ENCODE results near the gene GSE1. TPM values are rescaled to one million over a fixed set of nuclear protein-coding genes. Genes with fewer than 3 reads are reported as not detected.

GSE1 gene
- total RNA-seq, 1 donor from 2014 or later, result 120 TPM

DNA sequence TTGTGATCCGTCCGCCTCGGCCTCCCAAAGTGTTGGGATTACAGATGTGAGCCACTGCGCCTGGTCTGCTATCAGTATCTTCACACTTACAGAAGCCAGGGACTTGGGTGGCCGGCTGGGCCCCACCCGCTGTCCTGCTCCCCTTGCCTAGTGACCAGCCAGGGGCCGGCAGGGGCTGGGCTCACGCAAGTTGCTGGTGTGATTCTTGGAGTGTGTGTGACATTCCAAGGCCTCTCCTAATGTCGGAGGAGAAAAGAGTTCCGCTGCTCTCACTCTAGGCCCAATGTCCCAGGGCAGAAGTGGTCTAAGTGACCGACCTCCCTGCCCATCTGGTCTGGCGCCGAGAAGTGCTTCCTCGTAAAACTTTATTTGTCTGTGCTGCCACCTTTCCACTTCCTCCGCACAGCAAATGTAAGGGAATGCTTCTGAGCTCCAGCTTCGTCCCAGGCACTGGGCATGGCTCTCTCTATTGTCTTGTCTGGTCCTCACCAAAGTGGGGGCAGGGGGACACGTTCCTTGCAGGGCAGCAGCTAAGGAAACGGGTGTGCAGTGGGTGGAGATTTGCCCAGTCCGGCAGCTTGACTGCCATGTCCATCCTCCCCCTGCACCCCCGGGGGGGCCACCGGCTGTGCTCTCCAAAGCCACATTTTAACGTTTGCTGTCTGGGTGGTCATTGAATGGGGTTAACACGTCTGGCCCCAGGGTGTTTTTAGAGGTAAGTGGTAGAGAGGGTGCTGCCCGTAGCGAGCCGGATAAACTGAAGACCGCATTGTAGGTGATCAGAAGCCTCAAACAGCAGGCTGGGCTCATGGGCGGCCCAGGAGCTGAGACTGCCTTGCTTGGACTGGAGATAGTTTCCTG is 7.8 kb upstream of the GSE1 start:
- Histone ChIP-seq H3K4me1 (peaks cover 4 to 23% of the 10 kb centered on the region in 2 donors), H3K27ac (no peak overlapping the region), H3K4me3 (no peak overlapping the region), H3K9me3 (no peaks in the 10 kb centered on the region), H3K27me3 (no peaks in the 10 kb centered on the region), H3K36me3 (no peaks in the 10 kb centered on the region)
- DNase-seq (ENCODE audit: low spot score in 2 of 2), result no peak
- TF ChIP-seq, protein P1, sequence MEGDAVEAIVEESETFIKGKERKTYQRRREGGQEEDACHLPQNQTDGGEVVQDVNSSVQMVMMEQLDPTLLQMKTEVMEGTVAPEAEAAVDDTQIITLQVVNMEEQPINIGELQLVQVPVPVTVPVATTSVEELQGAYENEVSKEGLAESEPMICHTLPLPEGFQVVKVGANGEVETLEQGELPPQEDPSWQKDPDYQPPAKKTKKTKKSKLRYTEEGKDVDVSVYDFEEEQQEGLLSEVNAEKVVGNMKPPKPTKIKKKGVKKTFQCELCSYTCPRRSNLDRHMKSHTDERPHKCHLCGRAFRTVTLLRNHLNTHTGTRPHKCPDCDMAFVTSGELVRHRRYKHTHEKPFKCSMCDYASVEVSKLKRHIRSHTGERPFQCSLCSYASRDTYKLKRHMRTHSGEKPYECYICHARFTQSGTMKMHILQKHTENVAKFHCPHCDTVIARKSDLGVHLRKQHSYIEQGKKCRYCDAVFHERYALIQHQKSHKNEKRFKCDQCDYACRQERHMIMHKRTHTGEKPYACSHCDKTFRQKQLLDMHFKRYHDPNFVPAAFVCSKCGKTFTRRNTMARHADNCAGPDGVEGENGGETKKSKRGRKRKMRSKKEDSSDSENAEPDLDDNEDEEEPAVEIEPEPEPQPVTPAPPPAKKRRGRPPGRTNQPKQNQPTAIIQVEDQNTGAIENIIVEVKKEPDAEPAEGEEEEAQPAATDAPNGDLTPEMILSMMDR (IDR thresholded peaks at IDR 0.05), result no peak
- intact Hi-C loops (cut with DNase I), result no loop called here

GRCh38 chr16:85605912-85606841 is 6.9 kb upstream of the GSE1 start:
- intact Hi-C loops (cut with DNase I), result no loop called here

GRCh38 chr16:85606904-85607303 is 6.2 kb upstream of the GSE1 start:
- no peak overlapping the region for H3K27ac ChIP-seq
- TF ChIP-seq, protein P1 (IDR thresholded peaks at IDR 0.05), result no peak
- intact Hi-C loops (cut with DNase I), result no loop called here
- H3K9me3 ChIP-seq, result no peaks in the 10 kb centered on the region
- H3K36me3 ChIP-seq, result no peaks in the 10 kb centered on the region
- DNase-seq (ENCODE audit: low spot score in 2 of 2), result no peak
- peak overlapping the region in 1 of 2 donors; percentile 14 for H3K4me3 ChIP-seq
- peaks cover 11 to 34% of the 10 kb centered on the region in 2 donors for H3K4me1 ChIP-seq
- H3K27me3 ChIP-seq, result no peaks in the 10 kb centered on the region

More at GRCh38 chr16:85605912-85606841, 6.9 kb upstream of the GSE1 start:
- no peaks in the 10 kb centered on the region for H3K9me3 ChIP-seq
- TF ChIP-seq, protein P1 (IDR thresholded peaks at IDR 0.05), result no peak
- H3K4me1 ChIP-seq, result peaks cover 9 to 32% of the 10 kb centered on the region in 2 donors
- no peaks in the 10 kb centered on the region for H3K36me3 ChIP-seq
- H3K27ac ChIP-seq, result no peak overlapping the region
- no peaks in the 10 kb centered on the region for H3K27me3 ChIP-seq
- no peak for DNase-seq (ENCODE audit: low spot score in 2 of 2)
- H3K4me3 ChIP-seq, result no peak overlapping the region

DNA sequence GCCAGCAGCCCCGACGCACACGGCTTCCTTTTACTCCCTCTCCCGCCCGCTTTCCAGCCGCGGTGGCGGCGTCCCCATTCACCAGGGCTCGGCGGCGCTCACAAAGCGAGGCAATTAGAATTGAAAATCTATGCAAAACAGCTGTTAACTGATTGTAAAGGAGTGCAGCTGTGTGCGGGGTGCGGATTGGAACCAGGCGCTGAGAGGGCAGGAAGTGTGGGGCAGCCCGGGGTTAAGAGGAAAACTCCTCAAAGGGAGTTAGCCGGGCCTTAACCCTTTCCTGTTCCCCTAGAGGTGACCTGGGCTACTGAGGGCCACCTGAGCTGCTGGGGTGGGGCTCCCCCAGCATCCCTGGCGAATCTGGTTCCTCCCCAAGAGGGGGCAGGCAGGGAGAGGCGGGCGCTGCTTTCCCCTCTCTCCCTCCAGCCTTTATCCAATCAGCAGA is 5.8 kb upstream of the GSE1 start:
- no peaks in the 10 kb centered on the region for H3K27me3 ChIP-seq
- TF ChIP-seq, protein P1 (IDR thresholded peaks at IDR 0.05), result no peak
- H3K4me1 ChIP-seq, result peaks cover 12 to 36% of the 10 kb centered on the region in 2 donors
- intact Hi-C loops (cut with DNase I), result no loop called here
- peak overlapping the region in 1 of 2 donors; percentile 14 for H3K4me3 ChIP-seq
- DNase-seq (ENCODE audit: low spot score in 2 of 2), result no peak
- no peaks in the 10 kb centered on the region for H3K9me3 ChIP-seq
- no peaks in the 10 kb centered on the region for H3K36me3 ChIP-seq
- H3K27ac ChIP-seq, result no peak overlapping the region

- peaks cover 17 to 39% of the 10 kb centered on the region in 2 donors for H3K4me1 ChIP-seq
- H3K27me3 ChIP-seq, result no peaks in the 10 kb centered on the region
- no peaks in the 10 kb centered on the region for H3K36me3 ChIP-seq
- TF ChIP-seq, protein P1 (IDR thresholded peaks at IDR 0.05), result no peak
- no peak overlapping the region for H3K27ac ChIP-seq
- intact Hi-C loops (cut with DNase I), result no loop called here
- no peak for DNase-seq (ENCODE audit: low spot score in 2 of 2)
- no peaks in the 10 kb centered on the region for H3K9me3 ChIP-seq
- no peak overlapping the region for H3K4me3 ChIP-seq
Measured at GRCh38 chr16:85607796-85608514, 5.2 kb upstream of the GSE1 start.

Measured in ascending aorta (tissue), 2 donors.